K562 (cell line): ENCODE measurements around the gene SRGAP3. TPM values are rescaled to one million over a fixed set of nuclear protein-coding genes. Genes with fewer than 3 reads are reported as not detected.
A peak's percentile ranks its signal among the peaks of the same experiment; 100 is the strongest.

ENCODE experiments used
- ATAC-seq: fragments of 200-7000 bp; cut with Tn5 transposase; 3 replicates; pipeline ENCODE4 v1.9.1; 2020; ENCODE audit warnings: moderate library complexity
- BruUV-seq: library from RNA; stranded (reverse); fragments of 400-500 nt; replicated peaks from 2 replicates; lab custom pipeline; 2021; lab: Mats Ljungman, UMichigan
- CTCF ChIA-PET: fragments of 300-600 bp; formaldehyde crosslinking; extraction: SDS; loops from one replicate; lab custom pipeline; 2021; ENCODE audit warnings: low intra/inter-chr PET ratio; lab: Yijun Ruan, JAX
- POLR2A ChIA-PET: fragments of 300-600, 350-650 bp; sonication (Branson Sonifier 250); formaldehyde crosslinking; extraction: SDS; loops from one replicate; lab custom pipeline; 2021; ENCODE audit warnings: antibody characterized with exemption, inconsistent platforms; lab: Yijun Ruan, JAX
- DNase-seq, 4 experiments: peaks; one replicate each; pipeline versions ENCODE4 v3.0.0 to v3.0.0-alpha.2; 2011 to 2018; ENCODE audit warnings: low spot score in 3 of 4, mixed read lengths in 3 of 4; ENCODE audit errors: extremely low read depth in 1 of 4
- FAIRE-seq: peaks from 2 replicates; lab custom pipeline; 2011; peaks lifted over from hg19 to GRCh38; lab: Jason Lieb, UNC
- H2AFZ ChIP-seq: 2 replicates; pipeline ENCODE4 v1.6.0; 2011; ENCODE audit warnings: low read depth, low read length, control low read depth, inconsistent platforms
- H3K27ac ChIP-seq: fragments of 200-600 bp; 3 replicates; pipeline ENCODE4 v1.8.0; 2011; ENCODE audit warnings: low read depth, mild to moderate bottlenecking, control low read depth, inconsistent platforms, low read length, moderate library complexity, mixed read lengths; ENCODE audit errors: extremely low read depth
- H3K27me3 ChIP-seq, 2 experiments: fragments of 300-600 bp in 1 of 2; 2 replicates in 1 of 2; 3 replicates in 1 of 2; pipeline versions ENCODE4 v1.6.0 to v1.8.0; 2011; ENCODE audit warnings: inconsistent platforms in 2 of 2, low read length in 2 of 2, mild to moderate bottlenecking in 1 of 2, mixed read lengths in 1 of 2, moderate library complexity in 1 of 2; ENCODE audit not compliant: control insufficient read depth in 2 of 2, insufficient read depth in 2 of 2
- H3K36me3 ChIP-seq: fragments of 300-600 bp; 3 replicates; pipeline ENCODE4 v1.8.0; 2011; ENCODE audit warnings: mild to moderate bottlenecking, low read length, inconsistent platforms; ENCODE audit not compliant: control insufficient read depth, insufficient read depth
- H3K4me1 ChIP-seq, 2 experiments: fragments of 200-600 bp in 1 of 2; replicated peaks in 1 of 2; 2 replicates in 1 of 2; 3 replicates in 1 of 2; pipeline versions ENCODE4 v1.5.1 to v1.8.0; 2011; ENCODE audit warnings: inconsistent platforms in 2 of 2, low read length in 2 of 2, mild to moderate bottlenecking in 1 of 2, mixed read lengths in 1 of 2, moderate library complexity in 1 of 2; ENCODE audit not compliant: control insufficient read depth in 2 of 2, insufficient read depth in 2 of 2
- H3K4me2 ChIP-seq: 2 replicates; pipeline ENCODE4 v1.6.1; 2011; ENCODE audit warnings: low read length, control low read depth, inconsistent platforms, mixed read lengths; ENCODE audit not compliant: insufficient read depth
- H3K4me3 ChIP-seq: fragments of 200-600 bp; sonication (generic), shearing (Covaris generic); 2 replicates; pipeline ENCODE4 v1.5.1; 2016; ENCODE audit warnings: control low read depth, inconsistent platforms
- H3K79me2 ChIP-seq: fragments of 200-600 bp; 3 replicates; pipeline ENCODE4 v1.8.0; 2011; ENCODE audit warnings: low read length, inconsistent platforms; ENCODE audit not compliant: control insufficient read depth, insufficient read depth
- H3K9ac ChIP-seq, 2 experiments: 2 replicates each; pipeline versions ENCODE4 v1.6.0 to v1.6.1; 2011; ENCODE audit warnings: low read depth in 2 of 2, low read length in 2 of 2, control low read depth in 1 of 2, inconsistent platforms in 1 of 2, mild to moderate bottlenecking in 1 of 2, mixed read lengths in 1 of 2; ENCODE audit not compliant: insufficient read depth in 1 of 2
- H3K9me1 ChIP-seq: one replicate; pipeline ENCODE4 v1.6.0; 2011; ENCODE audit warnings: inconsistent platforms, mild to moderate bottlenecking, low read length, moderate library complexity; ENCODE audit not compliant: control insufficient read depth, insufficient read depth
- H3K9me3 ChIP-seq: replicated peaks from 2 replicates; pipeline ENCODE4 v1.5.1; 2011; ENCODE audit warnings: low read depth, low read length, inconsistent platforms; ENCODE audit not compliant: control insufficient read depth, insufficient read depth
- H4K20me1 ChIP-seq: replicated peaks from 2 replicates; pipeline ENCODE4 v1.6.1; 2011; ENCODE audit warnings: low read length, inconsistent platforms, mixed read lengths; ENCODE audit not compliant: control insufficient read depth, insufficient read depth
- CUX1 ChIP-seq: fragments of 200-800 bp; sonication (Bioruptor generic); IDR thresholded peaks from 2 replicates; pipeline ENCODE4 v1.6.1; 2016; ENCODE audit warnings: missing genetic modification characterization, missing compliant biosample characterization
- KAT2B ChIP-seq: IDR thresholded peaks from one replicate; pipeline ENCODE4 v1.6.1; 2012; ENCODE audit warnings: low read depth, mild to moderate bottlenecking, control low read depth, inconsistent platforms, low read length, moderate library complexity
- KDM2B ChIP-seq: fragments of 250-450 bp; sonication (Bioruptor Pico); IDR thresholded peaks from 2 replicates; pipeline ENCODE4 v1.8.0; 2021; ENCODE audit warnings: mild to moderate bottlenecking, moderate library complexity
- POLR3A ChIP-seq: IDR thresholded peaks from 2 replicates; pipeline ENCODE4 v1.6.1; 2011; ENCODE audit warnings: borderline replicate concordance, mild to moderate bottlenecking, moderate library complexity; ENCODE audit not compliant: insufficient read length, insufficient read depth; ENCODE audit errors: extremely low read depth
- SNAPC5 ChIP-seq: fragments of 250-450 bp; sonication (Bioruptor Pico); IDR thresholded peaks from 2 replicates; pipeline ENCODE4 v1.8.0; 2021; ENCODE audit warnings: moderate library complexity, mild to moderate bottlenecking, inconsistent platforms
- TSHZ1 ChIP-seq: fragments of 250-450 bp; sonication (Bioruptor Pico); IDR thresholded peaks from 2 replicates; pipeline ENCODE4 v1.4.0; 2020; ENCODE audit warnings: mild to moderate bottlenecking, moderate library complexity
- WGBS: fragments of 100-300 bp; shearing (Covaris generic); methylation state at CpG from one replicate; pipeline ENCODE4 v1.1.6; 2016; ENCODE audit warnings: low coverage, mixed read lengths; ENCODE audit not compliant: insufficient coverage; ENCODE audit errors: missing lambda C conversion rate; 5-methylcytosine and 5-hydroxymethylcytosine counted together
- in situ Hi-C: fragments of 300-500 bp; cut with MboI; formaldehyde crosslinking; loops from 4 replicates; pipeline ENCODE4 v1.15.0; 2018; ENCODE audit warnings: inconsistent platforms, mixed read lengths
- intact Hi-C: fragments of 100-400 bp; cut with micrococcal nuclease; formaldehyde crosslinking; loops from 2 replicates; pipeline ENCODE4 v1.14.2; 2022
- polyA plus RNA-seq, 8 experiments: library from polyadenylated mRNA; depleted of rRNA in 4 of 8; stranded (reverse) in 5 of 8; unstranded in 3 of 8; fragments of >200 nt; fragmentation: Nextera tagmentation in 2 of 8; fragmentation: Illumina TruSeq in 1 of 8; extraction: Ambion mirVana in 2 of 8; extraction: Trizol in 1 of 8; gene quantifications; 2 replicates each; pipeline versions ENCODE4 v1.2.1 to v1.2.3, GENCODE V29; 2011 to 2014; ENCODE audit warnings: inconsistent platforms in 1 of 8, missing spikeins in 1 of 8
- total RNA-seq, 7 experiments: library from RNA; depleted of rRNA in 6 of 7; stranded (reverse); fragments of >200 nt in 6 of 7; fragmentation: Illumina TruSeq in 2 of 7; extraction: Trizol in 2 of 7; gene quantifications; 2 replicates each; pipeline versions ENCODE4 v1.2.1 to v1.2.3, GENCODE V29; 2011 to 2021; ENCODE audit warnings: low replicate concordance in 1 of 7
- TF ChIP-seq, protein P1 (sequence below), 2 experiments: fragments of 450-650 bp; IDR thresholded peaks; 2 replicates each; pipeline ENCODE4 v1.6.1; 2018; ENCODE audit warnings: mild to moderate bottlenecking in 2 of 2, low read depth in 1 of 2; ENCODE audit not compliant: partially characterized antibody in 2 of 2

The SRGAP3 gene
- total and polyA plus RNA-seq, 9 of the 15 experiments (the other 6 are each of a cell fraction or from before 2014, with no cell fraction given), result 0.11 to 0.85 (median 0.35) TPM; not detected in 2

DNA sequence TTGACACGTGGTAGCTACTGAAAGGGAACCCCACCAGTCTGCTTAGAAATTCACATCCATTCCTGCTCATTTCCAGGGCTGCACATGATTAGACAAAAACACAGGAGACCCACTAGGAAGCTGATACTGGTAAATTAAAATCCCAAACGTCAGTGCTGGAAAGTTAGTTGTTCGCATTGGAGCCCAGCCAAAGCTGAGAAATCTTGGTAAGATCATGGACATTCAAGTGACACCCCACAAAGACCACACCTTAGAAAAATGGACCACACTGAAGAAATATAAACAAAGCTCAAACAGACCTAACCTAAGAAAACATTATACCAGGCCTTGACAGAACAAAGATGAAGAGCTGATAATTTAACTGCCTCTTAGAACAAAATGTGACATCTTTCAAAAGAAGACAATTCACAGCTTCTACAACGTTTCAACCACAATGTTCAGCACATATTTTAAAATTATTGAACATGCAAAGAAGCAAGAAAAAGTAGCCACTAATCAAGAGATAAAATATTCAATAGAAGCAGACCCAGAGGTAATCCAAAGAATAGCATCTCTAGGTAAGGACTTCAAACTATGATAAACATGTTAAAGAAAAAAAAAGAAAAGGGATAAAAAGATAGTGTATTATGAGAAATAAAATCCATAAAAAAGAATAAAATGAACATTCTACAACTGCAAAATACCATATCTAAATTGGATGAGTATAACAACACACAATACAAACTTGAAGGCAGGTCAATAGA is 306.5 kb downstream of the SRGAP3 start:
- no peak overlapping the region for H2AFZ ChIP-seq
- POLR2A ChIA-PET, result interaction anchor here (0.7 kb wide), 1 partner anchor 1397 kb away, joined by 3 read pairs; no protein-coding TSS in a partner anchor
- no peaks in the 10 kb centered on the region for H4K20me1 ChIP-seq
- no peak for FAIRE-seq
- peaks cover 88% of the 10 kb centered on the region for H3K36me3 ChIP-seq
- no peaks in the 10 kb centered on the region for H3K4me1 ChIP-seq
- H3K9me1 ChIP-seq, result no peaks in the 10 kb centered on the region
- CTCF ChIA-PET, result no interaction called here
- no peak overlapping the region for H3K9ac ChIP-seq
- in situ Hi-C loops (no loop called here), intact Hi-C loops (no loop called here)
- DNase-seq, result no peak
- no peaks in the 10 kb centered on the region for H3K79me2 ChIP-seq
- BruUV-seq, result no TSS peak
- no peak overlapping the region for H3K27ac ChIP-seq
- WGBS, result 59% methylated on average over 4 of the region's 4 CpGs
- no peak overlapping the region for H3K4me2 ChIP-seq
- H3K9me3 ChIP-seq, result no peaks in the 10 kb centered on the region
- no peak for ATAC-seq
- no peak overlapping the region for H3K4me3 ChIP-seq
- no peaks in the 10 kb centered on the region for H3K27me3 ChIP-seq
- no peak for TF ChIP-seq SNAPC5 (CRISPR knock-in tag)
- no peak for TF ChIP-seq POLR3A
- no peak for TF ChIP-seq KAT2B
- TF ChIP-seq, protein P1, sequence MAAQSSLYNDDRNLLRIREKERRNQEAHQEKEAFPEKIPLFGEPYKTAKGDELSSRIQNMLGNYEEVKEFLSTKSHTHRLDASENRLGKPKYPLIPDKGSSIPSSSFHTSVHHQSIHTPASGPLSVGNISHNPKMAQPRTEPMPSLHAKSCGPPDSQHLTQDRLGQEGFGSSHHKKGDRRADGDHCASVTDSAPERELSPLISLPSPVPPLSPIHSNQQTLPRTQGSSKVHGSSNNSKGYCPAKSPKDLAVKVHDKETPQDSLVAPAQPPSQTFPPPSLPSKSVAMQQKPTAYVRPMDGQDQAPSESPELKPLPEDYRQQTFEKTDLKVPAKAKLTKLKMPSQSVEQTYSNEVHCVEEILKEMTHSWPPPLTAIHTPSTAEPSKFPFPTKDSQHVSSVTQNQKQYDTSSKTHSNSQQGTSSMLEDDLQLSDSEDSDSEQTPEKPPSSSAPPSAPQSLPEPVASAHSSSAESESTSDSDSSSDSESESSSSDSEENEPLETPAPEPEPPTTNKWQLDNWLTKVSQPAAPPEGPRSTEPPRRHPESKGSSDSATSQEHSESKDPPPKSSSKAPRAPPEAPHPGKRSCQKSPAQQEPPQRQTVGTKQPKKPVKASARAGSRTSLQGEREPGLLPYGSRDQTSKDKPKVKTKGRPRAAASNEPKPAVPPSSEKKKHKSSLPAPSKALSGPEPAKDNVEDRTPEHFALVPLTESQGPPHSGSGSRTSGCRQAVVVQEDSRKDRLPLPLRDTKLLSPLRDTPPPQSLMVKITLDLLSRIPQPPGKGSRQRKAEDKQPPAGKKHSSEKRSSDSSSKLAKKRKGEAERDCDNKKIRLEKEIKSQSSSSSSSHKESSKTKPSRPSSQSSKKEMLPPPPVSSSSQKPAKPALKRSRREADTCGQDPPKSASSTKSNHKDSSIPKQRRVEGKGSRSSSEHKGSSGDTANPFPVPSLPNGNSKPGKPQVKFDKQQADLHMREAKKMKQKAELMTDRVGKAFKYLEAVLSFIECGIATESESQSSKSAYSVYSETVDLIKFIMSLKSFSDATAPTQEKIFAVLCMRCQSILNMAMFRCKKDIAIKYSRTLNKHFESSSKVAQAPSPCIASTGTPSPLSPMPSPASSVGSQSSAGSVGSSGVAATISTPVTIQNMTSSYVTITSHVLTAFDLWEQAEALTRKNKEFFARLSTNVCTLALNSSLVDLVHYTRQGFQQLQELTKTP (IDR thresholded peaks at IDR 0.05; ENCODE audit: low read depth in 1 of 2, partially characterized antibody in 2 of 2), result peak in 1 of 2 experiments; percentile 79
- TF ChIP-seq TSHZ1 (CRISPR knock-in tag), result no peak
- no peak for TF ChIP-seq CUX1 (CRISPR knock-in tag)
- no peak for TF ChIP-seq KDM2B (CRISPR knock-in tag)
